NCI-H1694 (cell line): ENCODE measurements around the gene KHDC3L.

Experiments
- DNase-seq: peaks from one replicate; lab custom pipeline; 2025; lab: John Stamatoyannopoulos, UW

The KHDC3L gene, protein sequence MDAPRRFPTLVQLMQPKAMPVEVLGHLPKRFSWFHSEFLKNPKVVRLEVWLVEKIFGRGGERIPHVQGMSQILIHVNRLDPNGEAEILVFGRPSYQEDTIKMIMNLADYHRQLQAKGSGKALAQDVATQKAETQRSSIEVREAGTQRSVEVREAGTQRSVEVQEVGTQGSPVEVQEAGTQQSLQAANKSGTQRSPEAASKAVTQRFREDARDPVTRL

DNA sequence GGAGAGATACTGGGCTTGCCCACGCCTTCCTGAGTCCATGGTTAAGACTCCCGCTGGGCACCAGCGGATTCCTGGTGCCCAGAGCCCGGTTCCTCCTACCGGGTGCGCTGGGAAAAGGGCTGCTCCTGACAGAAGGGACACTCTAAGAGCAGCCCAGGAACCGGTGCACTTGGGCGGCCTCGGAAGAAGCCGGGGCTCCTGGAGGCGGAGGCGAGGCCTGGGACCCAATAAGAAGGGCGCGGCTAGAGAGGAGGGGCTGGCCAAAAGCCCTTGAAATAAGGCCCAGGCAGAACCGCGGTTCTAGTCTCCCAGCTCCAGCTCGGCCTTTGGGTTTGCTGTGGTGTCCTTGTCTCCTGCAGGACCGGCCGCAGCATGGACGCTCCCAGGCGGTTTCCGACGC, at the start of gene KHDC3L:
Gene KHDC3L, plus strand, starts transcription at position 301 of the 400 bp plus-strand sequence. Its CDS starts 72 bp downstream, at position 373.
- DNase-seq = no peak

DNA sequence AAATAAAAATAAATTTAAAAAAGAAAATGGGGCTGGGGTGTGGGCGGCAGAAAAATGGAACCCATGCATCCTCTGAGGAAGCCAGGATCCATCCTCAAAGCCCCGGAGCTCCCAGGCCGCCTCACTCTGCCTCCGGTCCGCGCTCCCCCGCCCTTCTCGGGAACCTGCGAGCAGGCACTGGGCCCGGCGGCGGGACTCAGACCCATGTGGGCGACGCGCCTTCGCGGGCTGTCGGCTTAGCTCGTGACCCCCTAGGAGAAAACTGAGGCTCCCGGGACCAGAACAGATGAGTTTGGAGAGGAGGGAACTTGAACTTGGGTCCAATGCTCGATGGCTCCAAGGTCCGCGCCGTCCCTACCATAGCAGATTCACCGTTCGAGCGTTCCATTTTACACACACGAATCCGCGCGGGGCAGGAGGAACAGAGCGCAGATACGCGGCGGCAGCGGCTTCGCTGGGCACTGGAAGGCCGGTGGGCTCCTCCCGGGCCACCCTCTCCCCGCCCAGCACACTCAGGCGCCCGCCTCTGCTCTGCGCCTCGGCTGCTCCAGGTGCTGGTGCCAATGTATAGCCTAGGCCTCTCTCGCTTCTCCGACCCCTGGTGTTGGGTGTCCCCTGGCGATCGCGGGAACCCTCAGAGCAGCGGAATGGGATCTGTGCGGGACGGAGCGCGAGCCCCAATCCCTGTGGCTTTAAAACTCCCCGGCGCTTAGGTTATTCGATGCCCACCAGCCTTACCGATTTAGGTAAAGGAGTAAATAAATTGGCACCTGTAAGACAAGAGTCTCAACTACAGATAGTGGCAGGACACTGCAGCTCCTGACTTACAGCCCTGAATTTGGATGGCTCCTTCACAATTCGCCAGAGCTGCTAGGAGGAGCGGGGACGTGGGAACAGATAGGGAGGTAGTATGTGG, 47.6 kb upstream of the KHDC3L start:
- no peak for DNase-seq

DNA sequence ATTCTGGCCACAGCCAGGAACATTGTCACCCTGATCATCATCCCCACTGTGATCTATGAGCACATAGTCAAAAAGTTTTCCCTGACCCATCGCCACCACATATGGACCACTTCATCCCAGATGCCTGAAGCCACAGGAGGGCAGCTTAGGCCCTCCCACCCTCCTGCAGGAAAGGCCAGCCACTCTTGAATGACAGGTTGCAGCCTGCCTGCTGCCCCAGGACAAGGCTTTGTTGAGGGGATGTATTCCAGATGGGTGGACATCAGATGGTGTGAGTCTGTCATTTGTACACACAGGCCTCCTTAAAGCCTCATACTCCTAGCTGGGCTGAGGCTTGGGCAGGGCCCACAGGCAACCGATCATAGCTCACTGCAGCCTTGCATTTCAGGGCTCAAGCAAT, 39.1 kb upstream of the KHDC3L start:
- DNase-seq = no peak

DNA sequence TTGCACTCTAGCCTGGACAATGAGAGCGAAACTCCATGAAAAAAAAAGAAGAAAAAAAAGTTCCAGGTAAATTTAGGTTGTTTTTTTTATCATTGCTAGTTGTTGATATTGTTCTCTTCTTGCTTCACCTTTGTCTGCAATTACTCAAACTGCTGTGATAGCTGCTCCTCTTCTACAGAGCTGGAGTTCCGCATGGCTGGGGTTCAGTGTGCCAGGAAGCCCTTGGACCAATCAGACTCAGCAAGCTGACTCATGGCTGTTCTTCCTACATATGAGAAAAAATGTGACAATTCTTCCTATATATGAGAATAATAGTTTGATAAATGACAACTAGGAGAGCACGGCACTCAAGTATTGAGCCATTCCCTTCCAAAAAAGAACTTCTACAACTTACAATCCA, 36.8 kb upstream of the KHDC3L start:
- no peak for DNase-seq

DNA sequence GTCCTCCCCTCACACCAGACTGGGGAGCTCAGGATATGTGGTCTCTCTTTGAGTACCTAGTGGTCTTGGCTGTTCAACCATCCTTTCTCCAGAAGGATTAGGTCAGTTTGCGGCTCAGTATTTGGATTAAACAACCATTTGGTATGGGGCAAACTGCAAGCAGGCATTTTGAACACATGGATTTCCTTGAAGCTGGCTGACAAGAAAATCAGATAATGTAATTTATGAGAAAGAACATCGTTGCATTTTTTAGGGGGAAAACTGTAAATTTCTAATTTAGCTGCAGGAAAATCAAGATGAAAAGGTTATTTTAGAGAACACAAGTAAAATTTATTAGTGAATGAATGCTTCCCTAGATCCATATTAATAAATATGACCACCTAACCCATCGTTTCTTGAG, 33.7 kb upstream of the KHDC3L start:
- DNase-seq = no peak

DNA sequence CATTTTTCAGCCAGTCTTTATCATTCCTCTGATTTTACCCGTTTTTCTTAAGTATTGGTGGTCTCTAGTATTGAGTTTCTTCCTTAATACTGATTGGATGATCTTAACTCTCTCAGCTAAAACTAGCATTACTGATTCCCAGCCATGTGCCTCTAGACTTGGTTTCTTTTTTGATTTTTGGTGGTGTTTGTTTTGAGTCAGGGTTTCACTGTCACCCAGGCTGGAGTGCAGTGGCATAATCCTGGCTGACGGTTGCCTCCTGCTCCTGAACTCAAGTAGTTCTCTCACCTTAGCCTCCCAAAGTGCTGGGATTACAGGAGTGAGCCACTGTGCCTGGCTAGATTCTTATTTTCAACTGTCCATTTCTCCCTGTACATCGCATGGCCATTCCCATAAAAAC, 33.3 kb upstream of the KHDC3L start:
- no peak for DNase-seq

DNA sequence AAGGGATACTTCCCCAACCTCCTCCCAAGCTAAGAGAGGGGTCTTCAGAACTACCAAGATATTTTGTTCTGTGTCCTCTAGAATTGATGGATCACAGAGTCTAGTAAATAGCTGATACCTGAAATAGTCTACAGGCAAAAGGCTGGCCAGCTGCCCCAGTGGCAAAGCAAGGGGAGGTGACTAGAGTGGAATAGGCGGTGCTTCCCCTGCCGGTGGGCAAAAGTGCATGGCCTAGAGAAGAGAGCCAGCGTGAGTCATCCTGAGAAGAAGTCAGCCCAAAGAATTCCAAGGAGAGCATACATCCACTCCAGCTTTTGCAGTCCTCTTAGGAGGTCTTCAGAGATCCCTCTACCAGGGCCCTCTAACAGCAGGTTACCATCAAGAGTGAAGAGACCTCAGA, 23.1 kb upstream of the KHDC3L start:
- DNase-seq = no peak

DNA sequence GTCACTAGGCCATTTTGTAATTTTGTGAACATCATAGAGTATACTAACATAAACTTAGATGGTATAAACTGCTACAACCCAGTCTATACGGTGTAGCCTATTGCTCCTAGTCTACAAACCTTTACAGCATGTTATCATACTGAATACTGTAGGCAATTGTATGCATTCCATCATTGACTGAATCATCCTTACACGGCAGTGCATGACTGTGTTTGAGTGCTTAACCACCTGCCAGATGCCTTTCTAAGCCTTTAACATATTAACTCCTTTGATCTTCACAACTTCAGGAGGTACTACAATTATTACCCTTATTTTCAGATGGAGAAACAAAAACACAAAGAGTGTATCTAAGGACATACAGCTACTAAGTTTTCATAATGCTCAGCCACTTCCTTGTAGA, 22.4 kb upstream of the KHDC3L start:
- DNase-seq = no peak

DNA sequence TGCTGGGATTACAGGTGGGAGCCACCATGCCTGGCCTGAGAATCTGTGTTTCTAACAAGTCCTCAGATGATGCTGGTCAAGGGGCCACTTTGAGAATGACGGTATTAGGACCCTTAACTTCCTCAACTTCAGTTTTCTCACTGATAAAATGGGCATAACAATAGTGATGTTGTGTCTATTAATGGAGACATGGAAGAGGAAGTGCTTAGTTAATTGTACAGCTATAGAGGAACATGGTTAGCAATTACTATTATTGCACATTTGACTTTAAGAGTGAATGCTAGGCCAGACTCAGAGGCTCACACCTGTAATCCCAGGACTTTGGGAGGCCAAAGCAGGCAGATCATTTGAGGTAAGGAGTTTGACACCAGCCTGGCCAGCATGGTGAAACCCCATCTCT, 21.1 kb upstream of the KHDC3L start:
- no peak for DNase-seq

DNA sequence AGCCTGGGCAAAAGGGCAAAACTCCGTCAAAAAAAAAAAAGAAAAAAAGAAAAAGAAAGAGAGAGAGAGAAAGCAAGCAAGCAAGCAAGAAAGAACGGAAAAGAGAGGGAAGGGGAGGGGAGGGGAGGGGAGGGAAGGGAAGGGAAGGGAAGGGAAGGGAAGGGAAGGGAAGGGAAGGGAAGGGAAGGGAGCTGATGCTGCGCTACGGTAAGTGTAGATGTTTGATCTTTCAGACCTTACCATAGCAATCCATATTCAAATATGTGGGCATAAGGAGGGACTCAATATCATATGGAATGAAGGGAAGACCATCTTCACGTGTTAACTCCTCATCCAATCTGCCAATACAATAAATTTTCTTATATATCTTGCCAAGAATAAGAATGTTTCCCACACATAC, 20.3 kb upstream of the KHDC3L start:
- no peak for DNase-seq

DNA sequence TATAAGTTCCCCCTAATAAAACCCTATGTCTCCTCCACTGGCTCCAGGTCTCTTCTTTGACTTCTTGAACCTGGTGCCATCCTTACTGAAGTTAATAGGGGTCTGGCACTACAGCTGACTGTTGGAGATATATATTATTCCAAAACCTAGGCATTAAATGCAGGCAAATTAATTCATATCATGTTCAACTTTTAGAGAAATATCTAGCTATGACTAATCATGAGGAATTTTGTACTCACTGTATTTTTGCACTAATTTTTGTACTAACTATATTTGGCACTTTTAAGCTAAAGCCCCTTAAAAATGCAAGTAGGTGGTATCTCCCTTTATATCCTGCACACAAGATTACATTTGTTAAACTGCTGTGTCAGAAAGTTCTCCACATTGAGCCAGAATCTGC, 19.3 kb upstream of the KHDC3L start:
- DNase-seq = no peak

DNA sequence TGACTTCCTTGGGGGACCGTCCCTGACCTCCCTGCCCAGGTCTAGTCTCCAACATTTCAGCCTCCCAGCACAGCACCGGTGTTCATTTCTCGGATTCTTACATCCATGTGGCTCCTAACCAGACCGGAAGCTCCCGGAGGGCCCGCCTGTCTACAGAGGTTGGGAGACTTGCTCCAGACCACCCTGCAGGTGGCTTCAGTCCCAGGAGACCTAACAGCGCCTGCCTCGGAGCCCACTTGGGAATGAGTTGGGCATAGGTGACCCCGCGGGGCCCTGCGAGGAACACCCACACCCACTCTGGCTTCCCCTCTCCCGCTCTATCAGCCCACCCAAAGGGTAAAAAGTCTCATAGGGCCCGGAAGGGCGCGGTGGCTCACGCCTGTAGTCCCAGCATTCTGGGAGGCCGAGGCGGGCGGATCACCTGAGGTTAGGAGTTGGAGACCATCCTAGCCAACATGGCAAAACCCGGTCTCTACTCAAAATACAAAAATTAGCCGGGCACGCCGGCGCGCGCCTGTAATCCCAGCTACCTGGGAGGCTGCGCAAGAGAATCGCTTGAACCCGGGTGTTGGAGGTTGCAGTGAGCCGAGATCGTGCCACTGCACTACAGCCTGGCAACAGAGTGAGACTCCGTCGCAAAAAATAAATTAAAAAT, 13.8 kb upstream of the KHDC3L start:
- DNase-seq = no peak

DNA sequence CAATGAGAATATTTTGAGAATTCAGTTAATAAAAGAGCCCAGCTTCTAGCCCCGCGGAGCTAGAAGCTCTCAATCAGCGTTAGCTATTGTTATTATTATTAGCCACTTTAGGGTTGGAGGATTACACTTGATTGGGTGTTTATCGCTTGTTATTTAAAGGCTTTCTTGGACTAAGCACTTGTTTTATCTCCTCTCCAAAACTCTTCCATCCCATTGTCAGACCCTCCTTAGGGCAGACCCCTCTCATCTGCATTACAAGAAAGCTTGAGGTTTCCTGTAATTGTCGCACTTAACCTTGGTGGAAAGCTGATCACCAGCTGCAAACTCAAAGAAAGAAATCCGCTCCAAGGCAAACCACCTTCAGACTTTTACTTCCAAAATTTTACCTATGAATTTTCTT, 13.1 kb upstream of the KHDC3L start:
- DNase-seq = no peak

DNA sequence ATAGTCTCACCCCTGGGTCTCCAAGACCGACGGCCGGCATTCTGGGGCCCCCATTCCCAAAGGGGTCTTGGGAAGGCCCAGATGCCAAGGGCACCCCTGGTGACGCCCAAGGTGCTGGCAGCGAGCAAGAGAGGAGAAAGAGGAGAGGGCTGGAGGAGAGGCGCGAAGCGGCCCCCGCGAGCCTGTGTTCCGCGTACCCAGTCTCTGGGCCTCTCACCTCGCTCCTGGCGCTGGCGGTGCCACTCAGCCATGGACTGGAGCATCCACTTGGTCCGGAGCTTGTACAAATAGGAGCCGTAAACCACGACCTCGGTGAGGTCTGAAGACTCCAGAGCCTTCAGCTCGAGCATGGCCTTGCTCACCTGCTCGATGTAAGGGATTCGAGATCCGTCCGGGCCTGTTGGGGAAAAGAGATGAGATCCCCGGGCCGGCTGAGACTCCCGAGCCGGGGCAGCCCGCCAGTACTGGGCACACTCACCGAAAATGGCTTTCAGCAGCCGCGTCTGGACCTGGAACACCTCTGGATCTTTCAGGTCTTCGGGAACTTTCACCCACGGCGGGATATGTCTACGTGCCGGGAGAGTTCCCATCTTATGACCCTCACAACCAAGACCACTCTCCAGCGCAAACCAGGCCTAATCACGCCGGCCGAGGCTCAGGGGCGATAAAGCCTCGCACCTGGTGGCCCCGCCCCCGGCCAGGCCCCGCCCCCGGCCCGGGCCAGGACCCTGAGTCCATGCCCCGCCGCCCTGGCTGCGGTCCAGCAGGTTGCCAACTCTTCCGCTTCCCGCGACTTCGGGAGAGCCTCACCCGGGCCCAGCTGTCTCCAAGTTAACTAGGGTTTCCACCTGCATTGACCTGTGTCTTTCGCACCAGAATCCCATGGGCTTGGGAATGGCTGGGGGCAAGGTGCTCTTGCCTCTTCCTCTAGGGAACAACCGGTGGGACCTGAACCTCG, 8.5 kb upstream of the KHDC3L start, which contains the start of gene DPPA5:
Gene DPPA5, minus strand, starts transcription at position 641 of the 958 bp plus-strand sequence. Its CDS starts 51 bp downstream, at position 590.
- no peak for DNase-seq

DNA sequence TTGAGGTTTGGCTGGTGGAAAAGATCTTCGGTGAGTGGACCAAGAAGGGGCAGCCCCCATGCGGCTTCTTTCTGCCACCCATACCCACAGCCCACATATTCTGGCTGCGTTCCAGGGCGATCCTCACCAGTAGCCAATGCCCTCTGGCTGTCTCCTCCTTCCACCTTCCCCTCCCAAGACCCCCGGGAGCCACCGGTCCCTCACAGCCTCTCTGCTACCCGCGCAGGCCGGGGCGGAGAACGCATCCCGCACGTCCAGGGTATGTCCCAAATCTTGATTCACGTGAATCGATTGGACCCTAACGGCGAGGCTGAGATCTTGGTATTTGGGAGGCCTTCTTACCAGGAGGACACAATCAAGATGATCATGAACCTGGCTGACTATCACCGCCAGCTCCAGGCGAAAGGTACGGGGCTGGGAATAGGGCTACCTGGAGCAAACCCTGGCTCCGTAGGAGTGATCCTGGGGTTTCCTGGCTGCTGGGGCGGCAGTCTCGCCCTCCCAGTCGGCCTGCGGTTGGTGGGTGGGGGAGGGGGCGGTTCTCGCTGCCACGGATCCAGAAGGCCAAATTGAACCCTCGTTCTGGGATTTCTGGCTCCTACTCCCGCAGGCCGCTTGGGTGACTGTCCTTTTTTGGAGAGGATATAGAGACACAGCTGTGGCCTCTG, 545 bp downstream of the KHDC3L start:
- no peak for DNase-seq

DNA sequence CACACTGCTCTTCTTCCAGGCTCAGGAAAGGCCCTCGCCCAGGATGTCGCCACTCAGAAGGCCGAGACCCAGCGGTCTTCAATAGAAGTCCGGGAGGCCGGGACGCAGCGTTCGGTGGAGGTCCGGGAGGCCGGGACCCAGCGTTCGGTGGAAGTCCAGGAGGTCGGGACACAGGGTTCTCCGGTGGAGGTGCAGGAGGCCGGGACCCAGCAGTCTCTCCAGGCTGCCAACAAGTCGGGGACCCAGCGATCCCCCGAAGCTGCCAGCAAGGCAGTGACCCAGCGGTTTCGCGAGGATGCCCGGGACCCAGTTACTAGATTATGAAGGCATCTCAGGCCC, 1.0 kb downstream of the KHDC3L start:
- no peak for DNase-seq

DNA sequence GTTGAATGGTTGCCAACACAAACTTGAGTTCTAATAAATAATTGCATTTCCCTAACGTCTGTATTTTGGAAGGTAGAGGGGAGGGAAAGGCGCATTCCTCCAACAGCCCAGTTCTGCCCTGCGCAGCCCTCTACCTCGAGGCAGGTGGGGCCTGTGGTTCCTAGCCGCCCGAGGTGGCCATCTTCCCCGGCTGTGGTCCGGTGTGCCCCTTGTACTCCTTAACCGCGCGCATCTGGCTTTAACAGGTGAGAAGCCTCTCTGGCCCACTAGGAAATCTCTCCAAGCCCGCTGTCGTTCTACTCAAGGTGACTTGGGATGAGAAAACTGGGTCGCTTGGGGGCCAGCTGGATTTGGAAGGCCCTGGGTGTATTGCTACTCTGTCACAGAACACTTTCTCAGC, 1.7 kb downstream of the KHDC3L start:
- DNase-seq = no peak

DNA sequence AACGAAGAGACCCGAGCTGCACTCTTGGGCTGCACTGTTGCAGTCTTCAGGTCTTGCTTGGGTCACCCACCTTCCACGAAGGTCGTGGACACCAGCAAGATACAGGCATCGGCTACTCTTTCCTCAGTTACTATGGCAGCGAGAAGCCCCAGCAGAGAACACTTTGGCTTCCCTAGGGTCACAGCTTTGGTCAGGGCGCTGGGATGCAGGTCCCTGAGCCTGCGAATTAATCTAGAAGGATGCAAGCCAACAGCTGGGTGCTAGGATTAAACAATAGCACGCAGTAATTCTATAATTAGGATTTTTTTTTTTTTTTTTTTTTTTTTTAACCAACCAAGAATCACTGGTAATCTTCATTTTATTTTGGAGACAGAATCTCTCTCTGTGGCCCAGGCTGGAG, 2.1 kb downstream of the KHDC3L start:
- DNase-seq = no peak

DNA sequence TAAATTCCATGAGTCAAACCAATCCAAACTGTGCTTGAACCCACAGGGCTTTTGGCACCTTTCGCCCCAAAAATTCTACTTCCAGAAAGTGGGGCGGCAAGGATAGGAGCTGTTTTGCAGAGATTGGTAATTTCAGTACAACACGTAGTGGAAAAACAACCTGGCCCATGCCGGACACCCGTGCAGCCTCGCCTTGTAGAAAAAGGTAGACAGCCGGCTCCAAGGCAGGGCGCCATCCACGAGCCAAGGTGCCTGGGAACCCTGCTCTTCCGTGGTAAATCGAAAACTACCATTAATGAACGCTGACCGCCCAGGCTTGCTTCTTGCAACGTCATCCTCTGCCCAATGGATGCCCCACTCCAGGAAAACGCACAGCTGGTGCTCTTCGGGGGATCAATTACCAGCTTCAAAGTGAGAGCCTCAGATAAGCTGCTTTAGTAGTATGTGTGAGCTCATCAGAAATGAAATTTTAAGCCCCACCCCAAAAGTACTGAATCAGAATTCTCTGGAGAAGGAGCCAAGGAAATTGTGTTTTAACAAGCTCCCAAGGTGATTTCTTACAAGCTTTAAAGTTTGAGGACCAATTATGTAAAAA, 5.4 kb downstream of the KHDC3L start:
- DNase-seq = no peak

DNA sequence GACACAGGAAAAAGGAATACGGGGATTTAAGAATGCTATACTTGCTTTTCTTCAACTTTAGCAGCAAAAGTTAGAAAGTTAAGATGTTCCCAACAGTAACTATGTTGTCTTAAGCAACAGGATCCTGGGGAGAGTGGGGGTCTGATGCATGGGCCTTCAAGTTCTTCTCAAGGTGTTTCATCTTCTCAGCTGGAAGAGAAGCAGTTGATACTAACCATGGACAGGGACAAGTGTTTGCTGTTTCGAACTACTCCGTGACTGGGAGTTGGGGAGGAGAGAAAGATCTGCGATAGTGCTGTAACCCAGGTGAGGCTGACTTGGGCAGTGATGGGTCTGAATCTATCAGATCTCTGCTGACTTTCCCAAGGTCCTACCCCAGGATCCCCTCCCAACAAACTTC, 6.2 kb downstream of the KHDC3L start:
- no peak for DNase-seq

DNA sequence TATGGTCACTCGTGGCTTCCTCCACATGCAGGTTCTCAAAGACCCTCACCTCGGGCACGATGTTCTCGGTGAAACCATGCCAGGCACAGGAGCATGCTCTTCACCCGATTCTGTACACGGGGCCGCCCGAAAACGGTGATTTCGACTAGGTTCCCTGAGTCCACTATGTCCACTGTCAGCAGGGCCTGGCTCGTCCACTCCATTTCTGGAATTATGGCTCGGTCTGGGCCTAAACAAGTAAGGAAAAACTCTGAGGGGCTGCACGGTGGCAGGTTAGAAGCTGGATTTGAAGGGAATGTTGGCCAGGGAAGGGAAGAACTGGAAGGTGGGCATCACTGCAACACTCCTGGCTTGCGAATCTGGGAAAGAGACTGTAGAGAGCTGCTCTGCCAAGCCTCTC, 6.7 kb downstream of the KHDC3L start:
- no peak for DNase-seq
